Raji (cell line): Measurements from ENCODE around the gene ITPK1.
A peak's percentile ranks its signal among the peaks of the same experiment; 100 is the strongest.

Experiments
- POLR2A ChIP-seq: IDR thresholded peaks from 2 replicates; pipeline ENCODE4 v1.6.1; 2011; ENCODE audit warnings: low read depth, low read length, control low read depth; ENCODE audit not compliant: insufficient read depth

The ITPK1 gene

GRCh38 chr14:93133464-93133863 lies 17.7 kb upstream of the ITPK1 start:
- no peak for TF ChIP-seq POLR2A

- no peak for TF ChIP-seq POLR2A
Observed at GRCh38 chr14:93132472-93133065, 16.8 kb upstream of the ITPK1 start.

- TF ChIP-seq POLR2A: no peak
Observed at GRCh38 chr14:93128725-93129459, 13.2 kb upstream of the ITPK1 start.

GRCh38 chr14:93126111-93126510 lies 10.4 kb upstream of the ITPK1 start:
- TF ChIP-seq POLR2A: no peak

- no peak for TF ChIP-seq POLR2A
Observed at GRCh38 chr14:93122826-93123225, 7.1 kb upstream of the ITPK1 start.

- no peak for TF ChIP-seq POLR2A
Observed at GRCh38 chr14:93121030-93121834, 5.5 kb upstream of the ITPK1 start.

- TF ChIP-seq POLR2A: no peak
Observed at GRCh38 chr14:93120517-93120916, 4.8 kb upstream of the ITPK1 start.

GRCh38 chr14:93116676-93117200 lies 1.0 kb upstream of the ITPK1 start:
- no peak for TF ChIP-seq POLR2A

- peak; percentile 66 for TF ChIP-seq POLR2A
Observed at GRCh38 chr14:93115069-93115820, 480 bp downstream of the ITPK1 start.

- no peak for TF ChIP-seq POLR2A
Observed at GRCh38 chr14:93114713-93115068, 1.0 kb downstream of the ITPK1 start.

GRCh38 chr14:93114068-93114710 lies 1.5 kb downstream of the ITPK1 start:
- no peak for TF ChIP-seq POLR2A

- no peak for TF ChIP-seq POLR2A
Observed at GRCh38 chr14:93113678-93114067, 2.1 kb downstream of the ITPK1 start.

GRCh38 chr14:93112891-93113677 lies 2.6 kb downstream of the ITPK1 start:
- no peak for TF ChIP-seq POLR2A

GRCh38 chr14:93110856-93111419 lies 4.8 kb downstream of the ITPK1 start:
- TF ChIP-seq POLR2A: no peak
